ENCODE results near the gene CIDEB.

CIDEB gene

GRCh38 chr14:24312736-24313507 is 5.1 kb upstream of the CIDEB start:
- no peak for DNase-seq

GRCh38 chr14:24311837-24312615 is 4.2 kb upstream of the CIDEB start:
- DNase-seq: no peak

GRCh38 chr14:24310646-24311604 is 3.1 kb upstream of the CIDEB start, which contains the start of gene LTB4R:
TSS of gene LTB4R (plus strand) at chr14:24311502. CDS start at chr14:24315652, 4,150 bp downstream.
- peak; percentile 73 for DNase-seq

GRCh38 chr14:24310265-24310645 is 2.5 kb upstream of the CIDEB start:
- no peak for DNase-seq

- DNase-seq: no peak
Observed at GRCh38 chr14:24309538-24310264, 1.9 kb upstream of the CIDEB start, which contains the start of gene LTB4R2. TSS of gene LTB4R2 (plus strand) at chr14:24310140. CDS start at chr14:24310665, 525 bp downstream.

- no peak for DNase-seq
Observed at GRCh38 chr14:24308342-24309124, 756 bp upstream of the CIDEB start.

GRCh38 chr14:24307156-24307574 is 612 bp downstream of the CIDEB start:
- DNase-seq: no peak

GRCh38 chr14:24304019-24304387 is 3.8 kb downstream of the CIDEB start:
- no peak for DNase-seq

- DNase-seq: no peak
Observed at GRCh38 chr14:24300326-24300980, 7.3 kb downstream of the CIDEB start.

- DNase-seq: peak; percentile 95
Observed at GRCh38 chr14:24299255-24300191, 8.3 kb downstream of the CIDEB start, which contains the start of the genes DHRS1 and NOP9. TSS of gene DHRS1 (minus strand) at chr14:24299780. CDS start at chr14:24299106, 674 bp downstream. TSS of gene NOP9 (plus strand) at chr14:24299850. CDS start at chr14:24299955, 105 bp downstream.

- no peak for DNase-seq
Observed at GRCh38 chr14:24298892-24299254, 8.9 kb downstream of the CIDEB start.

GRCh38 chr14:24297190-24297964 is 10.4 kb downstream of the CIDEB start:
- no peak for DNase-seq

GRCh38 chr14:24296341-24297157 is 11.2 kb downstream of the CIDEB start:
- peak; percentile 60 for DNase-seq

- DNase-seq: no peak
Observed at GRCh38 chr14:24293525-24293924, 14.3 kb downstream of the CIDEB start.

- no peak for DNase-seq
Observed at GRCh38 chr14:24292118-24292807, 15.5 kb downstream of the CIDEB start.

GRCh38 chr14:24291446-24292117 is 16.2 kb downstream of the CIDEB start:
- DNase-seq: no peak
